ENCODE measurements around the gene STAB2.
A peak's percentile ranks its signal among the peaks of the same experiment; 100 is the strongest.
"Not testable (repeated sequence)": the region's sequence is repeated elsewhere in the genome, so short reads cannot be mapped to it uniquely, and the experiment has no call there.

The STAB2 gene

GRCh38 chr12:103791350-103791920 is 204.4 kb downstream of the STAB2 start:
- no peak for DNase-seq
- intact Hi-C loops (cut with DNase I) = no loop called here

DNA sequence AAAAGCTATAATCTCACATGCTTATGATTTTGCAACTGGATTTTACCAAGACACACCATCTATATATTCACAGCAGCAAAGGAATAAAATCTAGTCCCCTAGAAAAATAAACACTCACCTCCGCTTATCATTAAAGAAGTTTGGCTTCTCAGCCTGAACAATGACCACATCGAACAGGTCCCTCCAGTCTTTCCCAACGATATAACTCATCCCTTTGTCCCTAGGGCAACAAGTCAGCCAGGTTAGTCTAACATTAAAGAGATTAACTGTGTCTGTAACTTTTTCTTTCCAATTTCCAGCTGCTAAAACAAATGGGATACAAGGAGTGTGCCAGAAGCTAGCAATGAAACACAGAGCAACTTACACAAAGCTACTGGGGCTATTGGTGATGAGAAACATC is 206.0 kb downstream of the STAB2 start:
- intact Hi-C loops (cut with DNase I) = no loop called here
- no peak for DNase-seq

- intact Hi-C loops (cut with DNase I) = no loop called here
- peak in 1 of 42 donors; percentile 2 for DNase-seq
Observed at GRCh38 chr12:103793512-103794045, 206.5 kb downstream of the STAB2 start.

GRCh38 chr12:103794309-103795213 is 207.5 kb downstream of the STAB2 start:
- intact Hi-C loops (cut with DNase I) = no loop called here
- DNase-seq = no peak

GRCh38 chr12:103798586-103798985 is 211.5 kb downstream of the STAB2 start:
- intact Hi-C loops (cut with DNase I) = no loop called here
- DNase-seq = no peak

DNA sequence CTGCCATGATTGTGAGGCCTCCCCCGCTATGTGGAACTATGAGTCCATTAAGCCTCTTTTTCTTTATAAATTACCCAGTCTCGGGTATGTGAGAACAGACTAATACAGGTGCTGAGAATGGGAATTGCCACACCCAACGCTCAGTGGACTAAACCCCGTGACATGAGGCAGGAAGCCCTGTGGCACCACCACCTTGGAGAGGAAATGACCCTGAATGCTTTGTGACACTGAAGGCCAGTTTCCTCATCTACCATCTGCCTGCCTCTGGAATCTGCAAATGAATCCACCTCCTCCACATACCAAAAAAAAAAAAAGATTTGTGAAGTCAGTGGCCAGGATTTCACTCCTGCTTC is 212.4 kb downstream of the STAB2 start:
- intact Hi-C loops (cut with DNase I) = no loop called here
- DNase-seq = no peak

- peak; percentile 19 to 78 (median 57) for DNase-seq
- intact Hi-C loops (cut with DNase I) = no loop called here
Observed at GRCh38 chr12:103799857-103800771, 213.0 kb downstream of the STAB2 start.

- intact Hi-C loops (cut with DNase I) = no loop called here
- DNase-seq = peak in 3 of 42 donors; percentile 8 to 50 (median 24)
Observed at GRCh38 chr12:103801709-103802585, 214.9 kb downstream of the STAB2 start.

GRCh38 chr12:103802586-103802886 is 215.5 kb downstream of the STAB2 start:
- DNase-seq = no peak

GRCh38 chr12:103803847-103804246 is 216.8 kb downstream of the STAB2 start:
- intact Hi-C loops (cut with DNase I) = no loop called here
- DNase-seq = no peak

More at GRCh38 chr12:103802586-103802886, 215.5 kb downstream of the STAB2 start:
- intact Hi-C loops (cut with DNase I) = no loop called here

- intact Hi-C loops (cut with DNase I) = no loop called here
Observed at GRCh38 chr12:103805655-103806360, 218.7 kb downstream of the STAB2 start.

DNA sequence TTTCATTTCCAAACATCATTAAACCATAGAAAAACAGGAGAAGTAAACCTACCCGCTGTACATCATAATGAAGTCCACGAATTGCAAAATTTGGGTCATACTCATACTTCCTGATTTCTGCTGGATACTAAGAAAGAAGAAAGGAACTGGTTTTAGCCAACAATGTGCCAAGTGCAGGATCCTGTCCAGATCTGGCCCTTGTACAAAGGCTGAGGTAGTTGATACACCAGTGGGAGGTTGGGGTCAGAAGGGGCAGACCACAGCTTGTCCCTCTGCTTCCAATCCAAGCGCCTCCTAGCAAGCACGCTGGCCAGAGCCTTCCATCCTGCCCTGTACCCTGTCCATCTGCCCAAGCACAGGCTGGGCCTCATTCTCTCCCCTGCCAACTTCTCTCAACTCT is 219.7 kb downstream of the STAB2 start:
- DNase-seq = no peak
- intact Hi-C loops (cut with DNase I) = no loop called here

More at GRCh38 chr12:103805655-103806360, 218.7 kb downstream of the STAB2 start:
- DNase-seq = no peak

GRCh38 chr12:103807561-103808238 is 220.6 kb downstream of the STAB2 start:
- intact Hi-C loops (cut with DNase I) = no loop called here
- DNase-seq = no peak

DNA sequence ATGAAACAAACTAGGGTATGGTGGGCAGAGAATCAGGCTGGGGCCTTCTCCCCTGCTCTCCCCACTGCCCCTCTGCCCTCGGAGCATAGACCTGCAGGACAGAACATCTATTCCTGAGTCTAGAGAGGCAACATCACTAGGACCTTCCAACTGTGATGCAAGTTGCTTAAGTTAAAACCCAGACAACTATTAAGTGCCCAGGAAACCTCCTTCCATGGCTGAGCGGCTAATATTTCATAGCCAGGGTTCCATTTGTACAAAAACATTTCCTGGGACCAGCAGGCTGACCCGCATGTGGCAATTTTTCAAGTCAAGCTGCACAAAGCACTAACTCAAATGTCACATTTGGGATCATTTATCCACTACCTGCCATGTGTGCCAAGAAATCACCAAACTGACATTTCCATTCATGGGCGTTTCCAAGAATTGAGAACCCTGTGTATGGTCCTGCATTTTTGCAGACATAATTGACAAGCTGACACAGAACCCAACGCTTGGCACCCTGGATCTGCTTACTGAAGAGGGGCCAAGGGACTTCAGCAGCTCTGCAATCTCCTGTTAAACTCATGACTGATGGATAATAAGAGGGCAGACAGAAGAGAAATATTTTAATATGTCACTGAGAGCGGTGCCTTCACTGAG is 221.3 kb downstream of the STAB2 start:
- intact Hi-C loops (cut with DNase I) = no loop called here
- DNase-seq = no peak

DNA sequence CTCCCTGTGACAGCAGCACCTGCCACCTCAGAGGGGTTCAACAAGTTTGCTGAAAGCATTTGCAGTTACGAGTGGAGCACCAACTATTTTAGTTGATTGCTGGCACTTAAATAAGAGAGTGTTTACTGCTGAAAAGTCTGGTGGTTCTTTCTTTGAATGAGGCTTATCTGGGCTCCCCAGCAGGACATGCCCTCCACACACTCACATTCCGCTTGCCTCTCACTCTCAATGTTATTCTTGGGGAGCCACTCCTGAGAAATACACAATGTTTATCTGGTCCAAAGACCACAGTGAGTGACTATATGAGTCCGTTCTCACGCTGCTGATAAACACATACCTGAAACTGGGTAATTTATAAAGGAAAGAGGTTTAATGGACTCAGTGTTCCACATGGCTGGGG is 222.1 kb downstream of the STAB2 start:
- DNase-seq = no peak
- intact Hi-C loops (cut with DNase I) = no loop called here

GRCh38 chr12:103809639-103810038 is 222.6 kb downstream of the STAB2 start:
- intact Hi-C loops (cut with DNase I); DNase-seq: not testable (repeated sequence)

- DNase-seq = no peak
- intact Hi-C loops (cut with DNase I) = no loop called here
Observed at GRCh38 chr12:103810111-103810510, 223.0 kb downstream of the STAB2 start.
